Neural cell (in vitro differentiated cells): ENCODE measurements around the gene OR6C1. TPM values are rescaled to one million over a fixed set of nuclear protein-coding genes. Genes with fewer than 3 reads are reported as not detected.
"Not testable (repeated sequence)": the region's sequence is repeated elsewhere in the genome, so short reads cannot be mapped to it uniquely, and the experiment has no call there.

ENCODE experiments used
- H2AFZ ChIP-seq: fragments of 200-600, 300-800 bp; sonication (generic), shearing (Covaris generic); 2 replicates; pipeline ENCODE4 v1.6.0; 2014; ENCODE audit warnings: low read depth, mild to moderate bottlenecking, antibody characterized with exemption, low read length, moderate library complexity
- H3F3A ChIP-seq: fragments of 200-600 bp; shearing (Covaris generic); 2 replicates; pipeline ENCODE4 v1.6.1; 2016; ENCODE audit warnings: mild to moderate bottlenecking, moderate library complexity, mixed read lengths, antibody characterized with exemption, low read length; ENCODE audit not compliant: insufficient read depth, poor library complexity, severe bottlenecking
- H3K27ac ChIP-seq: fragments of 200-600, 300-800 bp; sonication (generic), shearing (Covaris generic); 2 replicates; pipeline ENCODE4 v1.5.1; 2014; ENCODE audit warnings: mild to moderate bottlenecking, low read length, moderate library complexity
- H3K27me3 ChIP-seq: fragments of 300-800, 200-600 bp; sonication (generic), shearing (Covaris generic); 2 replicates; pipeline ENCODE4 v1.6.0; 2014; ENCODE audit warnings: mild to moderate bottlenecking, low read depth, low read length, moderate library complexity; ENCODE audit not compliant: insufficient read depth
- H3K36me3 ChIP-seq: fragments of 300-800, 200-600 bp; sonication (generic), shearing (Covaris generic); 2 replicates; pipeline ENCODE4 v1.5.1; 2014; ENCODE audit warnings: mild to moderate bottlenecking, antibody characterized with exemption, low read length, moderate library complexity; ENCODE audit not compliant: insufficient read depth
- H3K4me2 ChIP-seq: fragments of 300-800, 200-600 bp; sonication (generic), shearing (Covaris generic); 2 replicates; pipeline ENCODE4 v1.6.0; 2014; ENCODE audit warnings: mild to moderate bottlenecking, low read length
- H3K4me3 ChIP-seq: fragments of 300-800, 200-600 bp; sonication (generic), shearing (Covaris generic); 2 replicates; pipeline ENCODE4 v1.5.1; 2014; ENCODE audit warnings: mild to moderate bottlenecking, low read length, moderate library complexity
- H3K79me2 ChIP-seq: fragments of 200-600 bp; shearing (Covaris generic); replicated peaks from 2 replicates; pipeline ENCODE4 v1.6.0; 2014; ENCODE audit warnings: mild to moderate bottlenecking, low read length, moderate library complexity; ENCODE audit not compliant: insufficient read depth
- H3K9ac ChIP-seq: fragments of 300-800, 200-600 bp; sonication (generic), shearing (Covaris generic); 2 replicates; pipeline ENCODE4 v1.6.1; 2016; ENCODE audit warnings: mild to moderate bottlenecking, low read length, mixed read lengths
- H3K9me2 ChIP-seq: fragments of 200-600 bp; shearing (Covaris generic); 2 replicates; pipeline ENCODE4 v1.6.1; 2016; ENCODE audit warnings: mild to moderate bottlenecking, low read length, mixed read lengths; ENCODE audit not compliant: insufficient read depth
- H3K9me3 ChIP-seq: fragments of 200-600, 300-800 bp; sonication (generic), shearing (Covaris generic); 2 replicates; pipeline ENCODE4 v1.6.1; 2016; ENCODE audit warnings: mild to moderate bottlenecking, mixed run types, low read length, moderate library complexity, mixed read lengths
- H4K20me1 ChIP-seq: fragments of 200-600 bp; shearing (Covaris generic); 2 replicates; pipeline ENCODE4 v1.6.1; 2016; ENCODE audit warnings: mild to moderate bottlenecking, mixed run types; ENCODE audit not compliant: insufficient read depth
- EP300 ChIP-seq: fragments of 450-650 bp; conservative IDR thresholded peaks from 2 replicates; pipeline ENCODE4 v1.6.1; 2014; ENCODE audit warnings: antibody characterized with exemption, mild to moderate bottlenecking, moderate library complexity; ENCODE audit not compliant: poor library complexity, severe bottlenecking
- EZH2 ChIP-seq: fragments of 200-600, 300-800 bp; shearing (Covaris generic), sonication (generic); IDR thresholded peaks from 2 replicates; pipeline ENCODE4 v1.6.1; 2014; ENCODE audit warnings: antibody characterized with exemption, low read length, borderline replicate concordance, mild to moderate bottlenecking; ENCODE audit not compliant: insufficient read depth, poor library complexity, severe bottlenecking
- MXI1 ChIP-seq: fragments of 450-650 bp; conservative IDR thresholded peaks from 2 replicates; pipeline ENCODE4 v1.6.1; 2014; ENCODE audit warnings: antibody characterized with exemption, mild to moderate bottlenecking; ENCODE audit not compliant: poor library complexity, severe bottlenecking
- POLR2AphosphoS5 ChIP-seq: IDR thresholded peaks from 2 replicates; pipeline ENCODE4 v1.6.1; 2012
- RAD21 ChIP-seq: fragments of 450-650 bp; conservative IDR thresholded peaks from 2 replicates; pipeline ENCODE4 v1.6.1; 2014; ENCODE audit warnings: antibody characterized with exemption, mild to moderate bottlenecking, moderate library complexity
- SMC3 ChIP-seq: fragments of 450-650 bp; conservative IDR thresholded peaks from 2 replicates; pipeline ENCODE4 v1.6.1; 2014; ENCODE audit warnings: antibody characterized with exemption, mild to moderate bottlenecking, moderate library complexity; ENCODE audit not compliant: poor library complexity
- TAF1 ChIP-seq: IDR thresholded peaks from 2 replicates; pipeline ENCODE4 v1.6.1; 2012; ENCODE audit warnings: low read depth
- polyA plus RNA-seq: library from polyadenylated mRNA; depleted of rRNA; stranded (reverse); fragments of >200 nt; gene quantifications from 2 replicates; pipeline ENCODE4 v1.2.3, GENCODE V29; 2014
- TF ChIP-seq, protein P1 (sequence below): IDR thresholded peaks from 2 replicates; pipeline ENCODE4 v1.6.1; 2012; ENCODE audit warnings: borderline replicate concordance
- TF ChIP-seq, protein P2 (sequence below): fragments of 450-650 bp; IDR thresholded peaks from 2 replicates; pipeline ENCODE4 v1.5.1; 2014; ENCODE audit warnings: antibody characterized with exemption, mild to moderate bottlenecking, moderate library complexity; ENCODE audit not compliant: poor library complexity, severe bottlenecking

The OR6C1 gene
- polyA plus RNA-seq, 1 donor from 2014 or later: not detected

GRCh38 chr12:55336002-55336401, 21.9 kb downstream of the OR6C1 start:
- Histone ChIP-seq H3K9me3 (no peaks in the 10 kb centered on the region), H4K20me1 (no peaks in the 10 kb centered on the region), H3K9ac (no peak overlapping the region), H3K4me3 (no peak overlapping the region), H3K9me2 (no peaks in the 10 kb centered on the region), H2AFZ (no peak overlapping the region), H3K79me2 (no peaks in the 10 kb centered on the region), H3K36me3 (no peaks in the 10 kb centered on the region), H3K27ac (no peak overlapping the region), H3K4me2 (no peak overlapping the region), H3F3A (peaks cover 6% of the 10 kb centered on the region), H3K27me3 (no peaks in the 10 kb centered on the region)
- no peak for TF ChIP-seq MXI1
- no peak for TF ChIP-seq TAF1
- TF ChIP-seq EP300: no peak
- TF ChIP-seq POLR2AphosphoS5: no peak
- TF ChIP-seq EZH2: no peak
- TF ChIP-seq RAD21: no peak
- TF ChIP-seq SMC3: no peak
- TF ChIP-seq, protein P1, sequence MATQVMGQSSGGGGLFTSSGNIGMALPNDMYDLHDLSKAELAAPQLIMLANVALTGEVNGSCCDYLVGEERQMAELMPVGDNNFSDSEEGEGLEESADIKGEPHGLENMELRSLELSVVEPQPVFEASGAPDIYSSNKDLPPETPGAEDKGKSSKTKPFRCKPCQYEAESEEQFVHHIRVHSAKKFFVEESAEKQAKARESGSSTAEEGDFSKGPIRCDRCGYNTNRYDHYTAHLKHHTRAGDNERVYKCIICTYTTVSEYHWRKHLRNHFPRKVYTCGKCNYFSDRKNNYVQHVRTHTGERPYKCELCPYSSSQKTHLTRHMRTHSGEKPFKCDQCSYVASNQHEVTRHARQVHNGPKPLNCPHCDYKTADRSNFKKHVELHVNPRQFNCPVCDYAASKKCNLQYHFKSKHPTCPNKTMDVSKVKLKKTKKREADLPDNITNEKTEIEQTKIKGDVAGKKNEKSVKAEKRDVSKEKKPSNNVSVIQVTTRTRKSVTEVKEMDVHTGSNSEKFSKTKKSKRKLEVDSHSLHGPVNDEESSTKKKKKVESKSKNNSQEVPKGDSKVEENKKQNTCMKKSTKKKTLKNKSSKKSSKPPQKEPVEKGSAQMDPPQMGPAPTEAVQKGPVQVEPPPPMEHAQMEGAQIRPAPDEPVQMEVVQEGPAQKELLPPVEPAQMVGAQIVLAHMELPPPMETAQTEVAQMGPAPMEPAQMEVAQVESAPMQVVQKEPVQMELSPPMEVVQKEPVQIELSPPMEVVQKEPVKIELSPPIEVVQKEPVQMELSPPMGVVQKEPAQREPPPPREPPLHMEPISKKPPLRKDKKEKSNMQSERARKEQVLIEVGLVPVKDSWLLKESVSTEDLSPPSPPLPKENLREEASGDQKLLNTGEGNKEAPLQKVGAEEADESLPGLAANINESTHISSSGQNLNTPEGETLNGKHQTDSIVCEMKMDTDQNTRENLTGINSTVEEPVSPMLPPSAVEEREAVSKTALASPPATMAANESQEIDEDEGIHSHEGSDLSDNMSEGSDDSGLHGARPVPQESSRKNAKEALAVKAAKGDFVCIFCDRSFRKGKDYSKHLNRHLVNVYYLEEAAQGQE: no peak
- TF ChIP-seq, protein P2, sequence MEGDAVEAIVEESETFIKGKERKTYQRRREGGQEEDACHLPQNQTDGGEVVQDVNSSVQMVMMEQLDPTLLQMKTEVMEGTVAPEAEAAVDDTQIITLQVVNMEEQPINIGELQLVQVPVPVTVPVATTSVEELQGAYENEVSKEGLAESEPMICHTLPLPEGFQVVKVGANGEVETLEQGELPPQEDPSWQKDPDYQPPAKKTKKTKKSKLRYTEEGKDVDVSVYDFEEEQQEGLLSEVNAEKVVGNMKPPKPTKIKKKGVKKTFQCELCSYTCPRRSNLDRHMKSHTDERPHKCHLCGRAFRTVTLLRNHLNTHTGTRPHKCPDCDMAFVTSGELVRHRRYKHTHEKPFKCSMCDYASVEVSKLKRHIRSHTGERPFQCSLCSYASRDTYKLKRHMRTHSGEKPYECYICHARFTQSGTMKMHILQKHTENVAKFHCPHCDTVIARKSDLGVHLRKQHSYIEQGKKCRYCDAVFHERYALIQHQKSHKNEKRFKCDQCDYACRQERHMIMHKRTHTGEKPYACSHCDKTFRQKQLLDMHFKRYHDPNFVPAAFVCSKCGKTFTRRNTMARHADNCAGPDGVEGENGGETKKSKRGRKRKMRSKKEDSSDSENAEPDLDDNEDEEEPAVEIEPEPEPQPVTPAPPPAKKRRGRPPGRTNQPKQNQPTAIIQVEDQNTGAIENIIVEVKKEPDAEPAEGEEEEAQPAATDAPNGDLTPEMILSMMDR: no peak

- not testable (repeated sequence) for H4K20me1 ChIP-seq, H3K27me3 ChIP-seq, H2AFZ ChIP-seq, H3K9me2 ChIP-seq, H3K9ac ChIP-seq, H3K9me3 ChIP-seq, H3F3A ChIP-seq, H3K4me2 ChIP-seq, H3K36me3 ChIP-seq, H3K79me2 ChIP-seq, H3K27ac ChIP-seq, H3K4me3 ChIP-seq
Measured at GRCh38 chr12:55355338-55355737, 41.2 kb downstream of the OR6C1 start.

GRCh38 chr12:55362675-55363074, 48.5 kb downstream of the OR6C1 start, which contains the start of gene OR6C75:
Gene OR6C75, plus strand, starts transcription at chr12:55362975. Its CDS starts 2,136 bp downstream, at chr12:55365111.
- Histone ChIP-seq H3K9ac (no peak within 1 kb of the TSS), H3F3A (no peaks in the 10 kb centered on the region), H3K9me3 (no peaks in the 10 kb centered on the region), H2AFZ (no peak within 1 kb of the TSS), H3K27me3 (no peaks in the 10 kb centered on the region), H3K4me3 (no peak within 1 kb of the TSS), H3K79me2 (no peaks in the 10 kb centered on the region), H3K4me2 (no peak within 1 kb of the TSS), H3K36me3 (no peaks in the 10 kb centered on the region), H3K9me2 (no peaks in the 10 kb centered on the region), H4K20me1 (no peaks in the 10 kb centered on the region), H3K27ac (no peak within 1 kb of the TSS)
- no peak for TF ChIP-seq EZH2
- TF ChIP-seq POLR2AphosphoS5: no peak
- TF ChIP-seq EP300: no peak
- no peak for TF ChIP-seq MXI1
- TF ChIP-seq, protein P2: no peak
- no peak for TF ChIP-seq TAF1
